Measurements from ENCODE around the gene MSMB.

MSMB gene

DNA sequence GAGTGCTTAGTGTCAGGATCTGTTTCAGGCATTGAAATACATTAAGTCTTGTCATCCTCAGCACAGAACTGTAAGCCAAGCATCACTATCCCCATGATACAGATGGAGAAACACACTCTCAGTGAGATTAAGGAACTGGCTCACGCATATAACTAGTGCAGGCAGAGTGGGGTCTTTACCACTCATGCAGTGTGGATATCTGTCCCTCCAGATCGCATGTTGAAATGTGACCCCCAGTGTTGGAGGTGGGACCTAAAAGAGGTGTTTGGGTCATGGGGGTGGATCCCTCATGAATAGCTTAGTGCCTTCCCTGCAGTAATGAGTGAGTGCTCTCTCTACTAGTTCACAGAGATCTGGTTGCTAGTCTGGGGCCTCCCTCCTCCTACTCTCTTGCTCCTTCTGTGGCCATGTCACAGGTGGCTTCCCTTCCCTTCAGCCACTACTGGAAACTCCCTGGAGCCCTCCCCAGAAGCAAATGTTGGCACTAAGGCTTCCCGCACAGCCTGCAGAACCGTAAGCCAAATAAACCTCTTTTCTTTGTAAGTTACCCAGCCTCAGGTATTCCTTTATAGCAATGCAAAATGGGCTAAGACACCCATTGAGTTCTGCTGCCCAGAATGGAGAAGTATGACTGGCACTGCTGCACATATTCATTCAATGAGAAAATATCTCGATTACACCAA lies 31.8 kb upstream of the MSMB start:
- in situ Hi-C loops (cut with HindIII; ENCODE audit: low sequenced_read_pairs): no loop called here
- no peak overlapping the region for H3K4me3 ChIP-seq (ENCODE audit: low read depth, low read length)
- no peak for TF ChIP-seq CTCF (IDR thresholded peaks at IDR 0.05; ENCODE audit: low read depth, low read length)
- DNase-seq (ENCODE audit: low read depth, low spot score): no peak

- TF ChIP-seq CTCF (IDR thresholded peaks at IDR 0.05; ENCODE audit: low read depth, low read length): no peak
- in situ Hi-C loops (cut with HindIII; ENCODE audit: low sequenced_read_pairs): no loop called here
- no peak for DNase-seq (ENCODE audit: low read depth, low spot score)
- H3K4me3 ChIP-seq (ENCODE audit: low read depth, low read length): no peak overlapping the region
Measured at GRCh38 chr10:46077141-46077554, 31.1 kb upstream of the MSMB start.

DNA sequence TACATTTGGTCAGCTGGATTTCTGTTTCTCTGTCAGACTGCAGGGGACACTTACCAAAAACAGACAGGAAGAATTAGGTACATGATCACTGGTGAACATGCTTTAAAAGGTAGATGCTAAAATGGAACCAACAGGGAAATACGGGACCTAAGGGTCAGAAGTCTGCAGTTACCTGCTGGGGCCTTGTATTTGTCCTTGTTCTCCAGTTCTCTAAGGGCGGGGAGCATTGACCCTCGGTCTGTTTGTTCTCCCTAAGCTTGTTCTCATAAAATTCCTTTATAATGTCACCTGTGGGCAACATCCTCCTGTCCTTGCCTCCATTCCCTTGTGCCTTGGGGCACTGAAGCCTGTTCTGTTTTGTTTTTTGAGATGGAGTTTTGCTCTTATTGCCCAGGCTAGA lies 29.8 kb upstream of the MSMB start:
- TF ChIP-seq CTCF (IDR thresholded peaks at IDR 0.05; ENCODE audit: low read depth, low read length): no peak
- DNase-seq (ENCODE audit: low read depth, low spot score): no peak
- no peak overlapping the region for H3K4me3 ChIP-seq (ENCODE audit: low read depth, low read length)
- in situ Hi-C loops (cut with HindIII; ENCODE audit: low sequenced_read_pairs): no loop called here

DNA sequence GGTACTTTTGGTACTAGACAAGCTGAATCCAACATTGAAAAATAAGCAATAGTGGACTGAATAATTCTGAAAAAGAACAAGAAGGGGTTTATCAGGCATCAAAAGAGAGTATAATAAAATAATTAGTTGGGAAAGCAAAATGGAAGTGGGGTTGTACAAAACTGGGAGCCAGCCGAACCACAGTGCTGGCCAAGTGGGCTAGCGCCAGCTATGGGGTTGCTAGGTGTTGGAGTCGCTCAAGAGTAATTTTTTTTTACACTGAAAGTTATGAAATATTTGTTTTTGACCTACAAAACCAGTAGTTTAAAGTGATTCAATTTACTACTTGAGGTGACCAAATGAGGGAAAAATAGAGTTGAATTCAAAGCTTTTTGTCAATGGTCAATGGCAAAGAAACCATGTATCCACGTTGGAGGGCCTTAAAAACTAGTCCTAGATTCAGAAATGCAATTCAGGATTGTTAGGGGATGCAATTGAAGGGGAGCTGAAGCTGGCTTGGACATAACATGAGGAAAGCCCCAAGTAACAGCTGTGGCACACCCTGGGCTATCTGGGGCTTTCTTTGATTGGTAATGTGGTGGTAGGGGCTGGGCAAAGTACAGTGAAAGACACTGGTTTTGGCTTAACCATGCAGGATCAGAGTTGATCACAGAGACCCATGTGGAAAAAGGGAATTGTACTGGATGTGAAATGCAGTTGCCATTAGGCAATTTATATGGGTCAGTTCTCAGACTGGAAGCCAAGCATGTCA lies 28.3 kb upstream of the MSMB start:
- DNase-seq (ENCODE audit: low read depth, low spot score): no peak
- in situ Hi-C loops (cut with HindIII; ENCODE audit: low sequenced_read_pairs): no loop called here
- no peak overlapping the region for H3K4me3 ChIP-seq (ENCODE audit: low read depth, low read length)
- TF ChIP-seq CTCF (IDR thresholded peaks at IDR 0.05; ENCODE audit: low read depth, low read length): no peak

GRCh38 chr10:46073564-46073963 lies 27.5 kb upstream of the MSMB start:
- H3K4me3 ChIP-seq (ENCODE audit: low read depth, low read length): no peak overlapping the region
- TF ChIP-seq CTCF (IDR thresholded peaks at IDR 0.05; ENCODE audit: low read depth, low read length): no peak
- no peak for DNase-seq (ENCODE audit: low read depth, low spot score)
- in situ Hi-C loops (cut with HindIII; ENCODE audit: low sequenced_read_pairs): no loop called here

DNA sequence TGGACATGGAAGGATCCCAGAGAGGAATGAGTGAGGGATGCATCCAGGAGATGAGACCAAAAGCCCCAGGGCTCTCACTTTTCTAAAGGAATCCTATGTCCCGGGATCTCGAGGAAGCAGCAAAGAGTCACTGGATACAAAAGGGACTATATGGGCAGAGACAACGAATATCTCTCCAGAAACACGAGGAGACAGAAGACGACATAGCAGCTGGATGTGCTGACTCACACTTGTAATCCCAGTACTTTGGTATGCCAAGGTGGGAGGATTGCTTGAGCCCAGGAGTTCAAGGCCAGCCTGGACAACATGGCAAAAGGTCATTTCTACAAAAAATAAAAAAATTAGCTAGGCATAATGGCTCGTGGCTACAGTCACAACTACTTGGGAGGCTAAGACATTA lies 24.7 kb upstream of the MSMB start:
- in situ Hi-C loops (cut with HindIII; ENCODE audit: low sequenced_read_pairs): no loop called here

More for the DNA sequence above, 24.7 kb upstream of the MSMB start:
- no peak for DNase-seq (ENCODE audit: low read depth, low spot score)
- H3K4me3 ChIP-seq (ENCODE audit: low read depth, low read length): no peak overlapping the region
- no peak for TF ChIP-seq CTCF (IDR thresholded peaks at IDR 0.05; ENCODE audit: low read depth, low read length)
